ENCODE results near the gene DUOX1.
"Not testable (repeated sequence)": the region's sequence is repeated elsewhere in the genome, so short reads cannot be mapped to it uniquely, and the experiment has no call there.

DUOX1 gene

DNA sequence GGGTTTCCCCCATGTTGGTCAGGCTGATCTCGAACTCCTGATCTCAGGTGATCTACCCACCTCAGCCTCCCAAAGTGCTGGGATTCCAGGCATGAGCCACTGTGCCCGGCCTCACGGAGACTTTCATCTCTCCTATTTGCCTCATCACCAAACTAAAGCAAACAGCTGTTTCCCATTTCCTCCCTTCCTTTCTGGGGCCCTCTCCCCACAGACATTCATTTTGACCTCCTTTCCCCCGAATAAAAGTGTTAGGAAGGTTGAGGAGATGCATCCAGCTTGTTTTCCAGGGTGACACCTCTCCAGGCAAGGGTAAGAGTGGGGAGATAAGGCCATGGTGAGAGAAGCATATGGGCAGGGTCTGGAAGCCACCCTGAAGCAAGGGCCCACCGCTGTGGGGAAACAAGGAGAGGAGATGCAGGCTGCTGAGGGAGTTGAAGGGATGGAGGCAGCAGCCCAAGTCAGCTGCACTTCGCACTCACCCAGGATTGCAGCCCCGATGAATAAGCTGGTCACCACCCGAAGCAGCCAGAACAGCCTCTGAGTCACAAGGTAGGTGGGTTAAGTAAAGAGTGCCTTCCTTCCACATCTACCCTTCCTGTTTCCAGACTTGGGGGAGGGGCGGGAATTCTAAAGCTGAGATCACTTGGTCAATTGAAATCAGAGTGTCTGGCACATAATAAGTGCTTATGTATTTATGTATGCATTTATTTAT, 7.9 kb upstream of the DUOX1 start:
- no peak for DNase-seq

- no peak for DNase-seq
Observed at GRCh38 chr15:45122719-45123118, 7.1 kb upstream of the DUOX1 start.

DNA sequence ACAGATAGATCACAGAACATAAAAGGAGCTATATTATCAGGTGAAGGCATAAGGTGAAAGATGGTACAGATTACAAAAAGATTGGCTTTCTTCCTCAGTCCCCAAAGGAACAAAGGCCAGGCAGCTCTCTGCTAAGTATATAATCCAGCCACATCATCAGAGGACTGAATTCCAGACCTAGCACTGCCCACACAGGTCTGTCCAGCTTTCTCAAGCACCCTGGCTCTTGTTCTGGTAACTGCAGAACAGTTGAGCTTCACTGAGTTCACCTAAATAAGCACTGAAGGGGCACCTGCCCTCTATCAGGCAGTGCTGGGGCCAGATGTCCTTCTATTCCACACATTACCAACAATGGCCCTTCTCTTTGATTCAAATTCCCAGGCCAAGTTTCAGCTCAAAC, 6.4 kb upstream of the DUOX1 start:
- DNase-seq = no peak

DNA sequence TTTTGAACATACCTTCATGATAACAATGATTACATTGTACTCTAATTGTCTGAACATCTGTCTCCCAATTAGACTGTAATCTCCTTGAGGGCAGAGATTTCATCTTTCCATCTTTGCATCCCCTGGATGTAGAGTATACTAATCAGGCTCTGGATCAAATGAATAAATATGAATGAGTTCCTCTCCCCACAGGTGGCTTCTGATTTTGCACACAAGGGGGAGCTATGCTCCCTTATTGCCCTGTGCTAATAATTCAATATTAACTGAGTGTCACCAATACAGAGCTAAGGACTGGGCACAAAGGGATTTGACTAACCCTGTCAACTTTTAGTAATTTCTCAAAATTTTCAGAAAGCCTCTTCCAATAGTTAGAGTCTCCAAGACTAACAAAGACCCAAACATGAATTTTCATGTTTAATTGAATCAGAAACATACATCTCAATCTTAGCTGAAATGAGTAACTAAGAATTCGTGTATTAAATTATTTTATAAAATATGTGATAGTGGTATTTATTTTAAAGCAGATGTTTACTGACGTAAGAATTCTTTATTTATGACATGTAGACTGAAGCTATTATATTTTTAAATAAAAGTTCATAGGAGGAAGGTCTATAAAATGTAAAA, 3.1 kb upstream of the DUOX1 start:
- DNase-seq = no peak

DNA sequence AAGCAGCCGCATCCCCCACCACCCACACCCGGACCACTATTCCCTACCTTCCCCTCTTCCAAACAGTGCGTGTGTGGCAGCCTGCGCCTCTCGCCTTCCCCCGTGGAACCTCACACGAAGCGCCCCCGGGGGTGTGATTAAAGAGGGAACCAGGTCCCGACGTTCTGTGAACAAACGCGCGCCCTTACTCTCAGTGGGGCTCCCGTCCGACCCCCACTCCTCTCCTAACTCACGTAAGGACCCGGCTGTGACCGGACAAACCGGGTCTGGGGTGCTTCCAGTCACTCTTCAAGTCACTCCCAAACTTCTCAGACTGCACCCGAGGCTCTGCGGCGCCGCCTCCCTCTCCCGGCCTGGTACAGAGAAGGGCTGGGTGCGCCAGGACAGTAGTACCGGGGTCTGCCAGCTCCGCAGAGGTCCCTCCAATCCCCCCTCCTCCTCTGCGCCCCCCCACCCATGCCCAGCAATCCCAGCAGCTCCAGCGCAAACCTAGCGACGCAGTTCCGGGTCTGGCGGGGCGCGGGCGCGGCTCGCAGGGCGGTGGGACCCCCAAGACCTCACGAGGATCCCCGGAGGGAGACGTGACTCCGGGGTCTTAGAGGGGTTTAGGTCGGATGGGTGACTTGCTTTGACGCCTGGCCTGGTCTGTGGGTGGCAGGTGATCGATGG, 689 bp upstream of the DUOX1 start:
- DNase-seq = no peak

DNA sequence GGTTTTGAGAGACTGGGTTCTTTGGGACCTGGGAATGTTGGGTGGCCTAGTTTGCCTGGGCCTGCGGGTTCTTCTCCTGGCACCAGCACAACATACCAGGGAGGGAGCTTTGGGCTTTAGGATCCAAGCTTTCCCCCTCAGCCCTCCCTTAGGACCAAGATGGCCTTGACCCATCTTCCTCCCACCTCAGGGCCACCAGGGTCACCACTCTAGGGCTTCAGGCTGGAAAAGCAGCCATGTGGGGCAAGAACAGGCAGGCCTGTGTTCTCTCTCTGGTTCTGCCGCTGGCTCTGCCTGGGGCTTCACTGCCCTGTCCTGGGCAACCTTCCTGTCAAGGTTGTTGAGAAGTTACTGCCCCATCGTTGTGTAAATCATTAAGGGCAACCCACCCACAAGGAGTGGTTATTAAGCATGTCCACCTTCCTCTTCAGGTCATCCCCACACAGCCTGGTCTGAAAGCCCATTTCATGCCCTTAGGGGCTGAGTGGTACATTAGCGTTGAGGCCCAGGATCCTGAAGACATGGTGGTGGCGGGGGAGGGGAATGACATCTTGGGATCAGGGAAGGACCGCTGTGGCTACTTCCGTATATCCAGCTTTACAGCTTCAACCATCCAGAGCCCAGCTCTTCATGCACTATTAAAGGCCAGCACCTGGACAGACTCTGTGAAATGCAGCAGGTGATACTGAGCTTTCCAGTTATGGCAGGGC, 652 bp downstream of the DUOX1 start:
- DNase-seq = no peak

DNA sequence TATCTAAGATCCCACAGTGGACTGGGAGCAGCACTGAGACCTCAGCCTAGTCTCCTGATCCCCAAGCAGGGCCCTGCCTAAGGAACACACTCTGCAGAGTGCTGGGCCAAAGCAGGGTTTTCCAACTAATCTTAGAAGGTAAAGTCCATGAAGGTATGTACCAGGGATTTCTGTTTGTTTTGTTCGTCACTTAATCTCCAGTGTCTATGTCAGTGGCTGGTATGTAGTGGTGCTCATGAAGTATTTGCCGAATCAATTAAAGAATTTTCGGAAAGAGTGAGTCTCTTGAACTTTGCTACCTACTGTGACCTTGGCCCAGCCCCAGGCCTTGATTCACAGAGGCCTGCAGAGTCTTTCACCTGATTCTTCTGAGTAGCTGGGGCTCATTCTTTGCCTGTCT, 1.7 kb downstream of the DUOX1 start:
- DNase-seq = no peak

DNA sequence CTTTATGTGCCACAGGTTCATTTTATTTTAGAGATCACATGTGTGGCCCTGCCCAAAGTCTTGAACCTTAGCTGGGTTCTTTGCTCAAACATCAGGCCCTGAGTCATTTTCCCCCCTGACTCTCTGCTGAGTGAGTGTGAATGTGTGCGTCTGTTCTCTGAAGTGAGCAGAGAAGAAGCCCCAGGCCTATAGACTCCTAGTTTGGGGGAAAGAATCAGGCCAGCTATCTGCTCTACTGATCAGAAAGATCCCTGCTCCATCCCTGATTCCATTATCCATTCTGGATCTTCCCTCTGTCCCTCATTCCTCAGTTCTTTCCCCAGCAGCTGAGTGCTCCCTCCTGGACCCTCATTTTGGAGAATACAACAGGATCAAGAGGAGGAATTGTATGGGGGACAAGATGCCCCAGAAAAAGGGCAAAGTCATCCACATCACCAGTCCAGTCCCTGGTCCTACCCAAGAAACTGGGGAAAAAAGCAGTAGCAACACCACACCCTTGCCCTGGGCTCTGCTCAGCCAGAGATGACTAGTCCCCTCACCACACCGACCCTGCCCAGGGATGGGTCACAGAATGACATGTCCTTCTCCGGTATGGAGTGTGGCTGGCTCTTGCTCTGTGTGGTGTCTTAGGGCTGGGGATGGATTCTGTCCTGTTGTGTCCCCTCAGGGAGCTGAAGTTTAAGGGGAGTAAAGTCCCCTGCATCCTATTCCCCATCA, 3.2 kb downstream of the DUOX1 start:
- no peak for DNase-seq

- DNase-seq = no peak
Observed at GRCh38 chr15:45133561-45133920, 3.7 kb downstream of the DUOX1 start.

GRCh38 chr15:45134046-45134445, 4.3 kb downstream of the DUOX1 start:
- no peak for DNase-seq

GRCh38 chr15:45134682-45135604, 5.1 kb downstream of the DUOX1 start:
- DNase-seq = no peak

DNA sequence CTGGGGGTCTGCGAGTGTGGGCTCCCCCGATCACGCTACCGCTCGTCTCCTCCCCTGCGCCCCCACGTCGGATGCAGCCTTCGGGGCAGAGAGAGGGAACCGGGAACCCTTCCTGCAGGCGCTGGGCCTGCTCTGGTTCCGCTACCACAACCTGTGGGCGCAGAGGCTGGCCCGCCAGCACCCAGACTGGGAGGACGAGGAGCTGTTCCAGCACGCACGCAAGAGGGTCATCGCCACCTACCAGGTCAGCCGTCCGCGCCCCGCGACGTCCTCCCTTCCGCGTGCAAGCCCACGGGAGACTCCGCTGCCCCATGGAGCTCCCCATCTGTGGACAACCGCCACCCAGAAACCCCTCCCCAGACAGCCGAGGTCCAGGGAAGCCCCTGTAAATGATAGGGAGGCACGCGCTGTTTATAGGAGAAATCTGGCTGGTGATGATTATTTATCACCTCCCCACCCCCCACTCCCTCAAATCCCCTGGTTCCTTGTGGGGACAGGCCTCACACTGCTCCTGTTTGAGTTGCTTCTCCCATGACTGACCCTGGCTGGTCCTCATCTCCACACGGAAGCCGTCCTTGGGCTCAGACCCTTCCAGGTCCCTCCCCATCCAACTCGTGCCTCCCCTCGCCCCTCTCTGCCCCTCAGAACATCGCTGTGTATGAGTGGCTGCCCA, 6.0 kb downstream of the DUOX1 start:
- DNase-seq = not testable (repeated sequence)

- DNase-seq = no peak
Observed at GRCh38 chr15:45136378-45136764, 6.6 kb downstream of the DUOX1 start.

DNA sequence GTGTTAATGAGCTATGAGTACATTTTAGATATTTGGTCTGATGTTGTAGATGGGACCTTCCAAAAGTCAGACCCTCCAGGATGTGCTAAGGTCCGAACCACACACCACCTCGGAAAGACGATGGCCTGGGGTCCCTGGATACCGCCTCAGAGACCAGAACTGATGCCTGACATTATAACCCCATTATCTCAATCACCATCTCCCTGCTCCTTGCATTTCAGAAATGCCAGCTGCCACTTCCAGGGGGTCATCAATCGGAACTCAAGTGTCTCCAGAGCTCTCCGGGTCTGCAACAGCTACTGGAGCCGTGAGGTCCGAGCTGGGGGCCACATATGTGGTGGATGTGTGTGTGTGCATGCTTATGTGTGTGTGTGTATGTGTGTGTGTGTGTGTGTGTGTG, 7.9 kb downstream of the DUOX1 start:
- DNase-seq = no peak

DNA sequence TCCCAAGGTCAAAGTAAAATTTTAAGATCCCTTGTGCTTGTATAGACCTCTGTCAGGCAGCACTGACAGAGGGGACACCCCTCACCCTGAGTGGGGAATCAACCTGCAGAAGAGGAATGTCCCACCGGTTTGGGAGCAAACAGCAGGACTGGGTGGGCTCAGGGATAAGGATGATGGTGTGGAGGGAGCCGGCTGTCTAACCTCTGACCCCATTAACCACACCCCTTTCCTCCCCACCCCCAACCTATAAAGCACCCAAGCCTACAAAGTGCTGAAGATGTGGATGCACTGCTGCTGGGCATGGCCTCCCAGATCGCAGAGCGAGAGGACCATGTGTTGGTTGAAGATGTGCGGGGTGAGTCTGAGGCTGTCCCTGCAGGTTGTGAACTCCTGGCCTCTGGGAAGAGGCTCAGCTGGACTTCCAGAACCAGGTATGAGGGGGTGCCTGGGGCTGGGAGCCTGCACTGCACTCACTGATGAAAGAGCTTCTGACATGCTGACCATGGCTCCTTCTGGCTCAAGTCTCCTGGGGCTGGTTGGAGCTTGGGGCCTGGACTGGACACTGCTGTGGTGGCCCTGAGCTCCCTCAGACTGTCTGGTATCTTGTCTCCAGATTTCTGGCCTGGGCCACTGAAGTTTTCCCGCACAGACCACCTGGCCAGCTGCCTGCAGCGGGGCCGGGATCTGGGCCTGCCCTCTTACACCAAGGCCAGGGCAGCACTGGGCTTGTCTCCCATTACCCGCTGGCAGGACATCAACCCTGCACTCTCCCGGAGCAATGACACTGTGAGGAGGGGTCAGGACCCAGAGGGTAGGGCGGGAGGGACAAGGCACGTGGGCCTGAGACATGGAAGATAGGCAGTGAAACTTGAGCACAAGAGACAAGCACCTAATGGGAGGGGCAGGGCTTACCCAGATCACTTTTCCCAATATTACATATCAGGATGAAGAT, 9.3 kb downstream of the DUOX1 start:
- no peak for DNase-seq

DNA sequence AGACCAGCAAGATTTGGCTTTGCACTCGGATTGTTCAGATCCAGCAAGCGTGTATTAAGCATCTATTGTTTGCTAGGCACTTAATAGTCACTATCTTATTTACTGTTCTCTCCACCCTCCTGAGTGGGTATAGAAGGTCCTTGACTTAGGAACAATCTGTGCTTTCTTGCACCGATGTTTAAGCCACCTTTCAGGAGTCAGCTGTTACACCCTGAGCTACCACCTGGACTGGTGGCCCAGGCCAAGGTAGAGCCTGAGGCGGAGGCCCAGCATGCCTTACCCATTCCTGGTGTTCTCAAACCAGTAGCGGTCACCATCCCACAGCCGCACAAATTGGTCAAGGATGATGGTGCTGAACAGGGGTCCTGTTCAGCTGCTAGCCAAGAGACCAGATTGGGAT, 10.0 kb downstream of the DUOX1 start:
- no peak for DNase-seq

- no peak for DNase-seq
Observed at GRCh38 chr15:45140557-45141250, 10.9 kb downstream of the DUOX1 start.

DNA sequence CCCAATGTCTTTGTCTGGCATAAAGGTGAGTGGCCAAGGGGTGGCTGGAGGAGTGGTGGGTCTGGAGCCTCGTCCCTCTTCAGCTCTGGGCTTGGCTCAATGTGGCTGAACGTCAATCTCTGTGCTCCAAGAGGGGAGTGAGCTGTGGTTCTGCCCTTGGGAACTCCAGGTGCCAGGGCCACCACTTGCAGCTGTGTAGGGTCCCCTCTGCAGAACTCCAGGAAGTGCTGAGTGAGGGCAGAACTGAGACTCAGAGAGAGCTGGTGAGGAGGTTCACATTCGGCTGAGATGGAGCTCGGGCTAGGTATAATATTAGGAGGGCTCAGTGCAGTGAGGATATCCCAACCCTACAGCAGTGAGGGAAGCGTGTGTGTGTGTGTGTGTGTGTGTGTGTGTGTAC, 11.6 kb downstream of the DUOX1 start:
- no peak for DNase-seq

- no peak for DNase-seq
Observed at GRCh38 chr15:45143056-45143455, 13.3 kb downstream of the DUOX1 start.

DNA sequence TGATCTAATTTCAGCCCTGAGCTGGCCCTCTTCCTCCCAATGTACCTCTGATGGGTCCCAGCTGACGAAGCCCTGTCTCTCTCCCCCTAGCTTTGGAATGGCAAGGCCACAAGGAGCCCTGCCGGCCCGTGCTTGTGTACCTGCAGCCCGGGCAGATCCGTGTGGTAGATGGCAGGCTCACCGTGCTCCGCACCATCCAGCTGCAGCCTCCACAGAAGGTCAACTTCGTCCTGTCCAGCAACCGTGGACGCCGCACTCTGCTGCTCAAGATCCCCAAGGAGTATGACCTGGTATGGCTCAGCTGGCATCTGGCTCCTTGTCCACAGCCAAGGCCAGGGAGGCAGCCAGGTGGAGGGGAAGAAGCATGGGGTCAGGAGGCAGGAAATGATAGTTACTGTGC, 14.2 kb downstream of the DUOX1 start:
- no peak for DNase-seq
